Trophoblast cell (in vitro differentiated cells and primary cell): ENCODE results near the gene NCOA3.

Experiments
- DNase-seq, 2 donors: peaks; one replicate each; pipeline ENCODE4 v3.0.0-alpha.2; 2016
- H2AFZ ChIP-seq: 2 replicates; pipeline ENCODE4 v1.6.1; 2013; ENCODE audit warnings: low read length, moderate library complexity, mild to moderate bottlenecking; ENCODE audit not compliant: insufficient read depth, poor library complexity
- H2AK5ac ChIP-seq: 2 replicates; pipeline ENCODE4 v1.6.1; 2013; ENCODE audit warnings: mild to moderate bottlenecking, low read length
- H2BK120ac ChIP-seq: 2 replicates; pipeline ENCODE4 v1.6.1; 2013; ENCODE audit warnings: low read length, mild to moderate bottlenecking, moderate library complexity; ENCODE audit not compliant: insufficient read depth, poor library complexity
- H2BK12ac ChIP-seq: 2 replicates; pipeline ENCODE4 v1.6.1; 2013; ENCODE audit warnings: mild to moderate bottlenecking, low read length, moderate library complexity
- H2BK5ac ChIP-seq: 2 replicates; pipeline ENCODE4 v1.6.1; 2013; ENCODE audit warnings: low read length, low read depth, moderate library complexity, mild to moderate bottlenecking; ENCODE audit not compliant: poor library complexity
- H3K14ac ChIP-seq: 2 replicates; pipeline ENCODE4 v1.6.1; 2013; ENCODE audit warnings: mild to moderate bottlenecking, low read length
- H3K18ac ChIP-seq: 2 replicates; pipeline ENCODE4 v1.6.1; 2013; ENCODE audit warnings: mild to moderate bottlenecking, low read length
- H3K23ac ChIP-seq: 2 replicates; pipeline ENCODE4 v1.6.1; 2013; ENCODE audit warnings: low read length
- H3K27ac ChIP-seq: 2 replicates; pipeline ENCODE4 v1.5.1; 2013; ENCODE audit warnings: low read depth, mild to moderate bottlenecking, inconsistent platforms, low read length, moderate library complexity
- H3K27me3 ChIP-seq: 2 replicates; pipeline ENCODE4 v1.6.1; 2013; ENCODE audit warnings: inconsistent platforms, mild to moderate bottlenecking, low read length, moderate library complexity; ENCODE audit not compliant: insufficient read depth
- H3K36me3 ChIP-seq, 2 experiments: 1 replicate in 1 of 2; 2 replicates in 1 of 2; pipeline ENCODE4 v1.6.1; 2013; ENCODE audit warnings: low read length in 2 of 2, mild to moderate bottlenecking in 2 of 2, moderate library complexity in 1 of 2; ENCODE audit not compliant: insufficient read depth in 2 of 2, control insufficient read depth in 1 of 2
- H3K4ac ChIP-seq: 2 replicates; pipeline ENCODE4 v1.6.1; 2013; ENCODE audit warnings: low read depth, mild to moderate bottlenecking, low read length, moderate library complexity
- H3K4me1 ChIP-seq, 2 experiments: 1 replicate in 1 of 2; 2 replicates in 1 of 2; pipeline ENCODE4 v1.6.1; 2013; ENCODE audit warnings: low read length in 2 of 2, mild to moderate bottlenecking in 2 of 2, moderate library complexity in 1 of 2; ENCODE audit not compliant: insufficient read depth in 2 of 2, control insufficient read depth in 1 of 2
- H3K4me2 ChIP-seq: 2 replicates; pipeline ENCODE4 v1.6.1; 2013; ENCODE audit warnings: inconsistent platforms, mild to moderate bottlenecking, low read length, moderate library complexity
- H3K4me3 ChIP-seq: 2 replicates; pipeline ENCODE4 v1.5.1; 2013; ENCODE audit warnings: mild to moderate bottlenecking, low read depth, low read length, inconsistent platforms
- H3K79me1 ChIP-seq: one replicate; pipeline ENCODE4 v1.6.1; 2013; ENCODE audit warnings: low read length
- H3K79me2 ChIP-seq: 2 replicates; pipeline ENCODE4 v1.6.1; 2013; ENCODE audit warnings: low read length, mild to moderate bottlenecking; ENCODE audit not compliant: control insufficient read depth, insufficient read depth, poor library complexity
- H3K9ac ChIP-seq: 2 replicates; pipeline ENCODE4 v1.6.1; 2013; ENCODE audit warnings: mild to moderate bottlenecking, low read length
- H3K9me3 ChIP-seq: 2 replicates; pipeline ENCODE4 v1.6.1; 2013; ENCODE audit warnings: low read depth, mild to moderate bottlenecking, control low read depth, inconsistent platforms, low read length; ENCODE audit not compliant: insufficient read depth
- H4K12ac ChIP-seq: 2 replicates; pipeline ENCODE4 v1.6.1; 2013; ENCODE audit warnings: low read depth, mild to moderate bottlenecking, low read length, moderate library complexity
- H4K8ac ChIP-seq: 2 replicates; pipeline ENCODE4 v1.6.1; 2013; ENCODE audit warnings: low read depth, mild to moderate bottlenecking, low read length, moderate library complexity
- H4K91ac ChIP-seq: one replicate; pipeline ENCODE4 v1.6.1; 2013; ENCODE audit warnings: low read depth, mild to moderate bottlenecking, low read length, moderate library complexity
- WGBS: extraction: QIAGEN DNeasy Blood & Tissue Kit; methylation state at CpG from one replicate; pipeline ENCODE4 v1.1.7; 2013; ENCODE audit warnings: missing lambda C conversion rate; ENCODE audit not compliant: insufficient read length, insufficient coverage; ENCODE audit errors: extremely low coverage; 5-methylcytosine and 5-hydroxymethylcytosine counted together

The NCOA3 gene

GRCh38 chr20:47660602-47660905, 158.9 kb downstream of the NCOA3 start:
- H2AK5ac ChIP-seq: no peak overlapping the region
- no peak overlapping the region for H2BK120ac ChIP-seq
- no peak overlapping the region for H3K14ac ChIP-seq
- H3K27me3 ChIP-seq: no peaks in the 10 kb centered on the region
- no peak overlapping the region for H3K4ac ChIP-seq
- H3K79me2 ChIP-seq: no peaks in the 10 kb centered on the region
- no peak overlapping the region for H3K4me2 ChIP-seq
- WGBS: no CpG with 5 or more reads among the region's 2 CpGs
- no peak overlapping the region for H4K12ac ChIP-seq
- H2BK5ac ChIP-seq: no peak overlapping the region
- no peak overlapping the region for H2BK12ac ChIP-seq
- peaks cover 28 to 52% of the 10 kb centered on the region in 2 experiments for H3K36me3 ChIP-seq
- H4K91ac ChIP-seq: no peak overlapping the region
- H3K9me3 ChIP-seq: no peaks in the 10 kb centered on the region
- no peak overlapping the region for H3K4me3 ChIP-seq
- no peak overlapping the region for H2AFZ ChIP-seq
- H3K23ac ChIP-seq: no peak overlapping the region
- no peak overlapping the region for H3K18ac ChIP-seq
- H3K4me1 ChIP-seq: peaks cover 10 to 15% of the 10 kb centered on the region in 2 experiments
- no peak for DNase-seq
- H3K27ac ChIP-seq: no peak overlapping the region
- no peak overlapping the region for H3K9ac ChIP-seq
- H3K79me1 ChIP-seq: peaks cover 3% of the 10 kb centered on the region
- H4K8ac ChIP-seq: no peak overlapping the region

GRCh38 chr20:47660983-47661700, 159.5 kb downstream of the NCOA3 start:
- Histone ChIP-seq H2BK12ac (no peak overlapping the region), H3K36me3 (peaks cover 28 to 55% of the 10 kb centered on the region in 2 experiments), H3K79me1 (peaks cover 7% of the 10 kb centered on the region), H3K4me1 (peaks cover 13 to 18% of the 10 kb centered on the region in 2 experiments), H3K4ac (no peak overlapping the region), H3K4me2 (no peak overlapping the region), H2BK5ac (no peak overlapping the region), H3K9me3 (no peaks in the 10 kb centered on the region), H3K18ac (no peak overlapping the region), H3K27me3 (no peaks in the 10 kb centered on the region), H3K79me2 (peaks cover 1% of the 10 kb centered on the region), H4K8ac (no peak overlapping the region), H2AK5ac (no peak overlapping the region), H2BK120ac (no peak overlapping the region), H3K4me3 (no peak overlapping the region), H4K12ac (peak overlapping the region; percentile 31), H3K27ac (no peak overlapping the region), H3K9ac (no peak overlapping the region), H4K91ac (no peak overlapping the region), H3K14ac (no peak overlapping the region), H2AFZ (no peak overlapping the region), H3K23ac (no peak overlapping the region)
- DNase-seq: no peak
- WGBS: no CpG with 5 or more reads among the region's 12 CpGs

- Histone ChIP-seq H3K9ac (no peak overlapping the region), H3K14ac (no peak overlapping the region), H2AFZ (no peak overlapping the region), H3K4me2 (no peak overlapping the region), H3K27me3 (no peaks in the 10 kb centered on the region), H3K79me1 (peaks cover 7% of the 10 kb centered on the region), H2AK5ac (no peak overlapping the region), H3K4me1 (peaks cover 13 to 18% of the 10 kb centered on the region in 2 experiments), H2BK12ac (no peak overlapping the region), H3K36me3 (peaks cover 32 to 59% of the 10 kb centered on the region in 2 experiments), H3K9me3 (peaks cover 3% of the 10 kb centered on the region), H4K91ac (no peak overlapping the region), H3K79me2 (peaks cover 1% of the 10 kb centered on the region), H3K4me3 (no peak overlapping the region), H2BK5ac (no peak overlapping the region), H4K8ac (no peak overlapping the region), H3K27ac (no peak overlapping the region), H3K4ac (no peak overlapping the region), H2BK120ac (no peak overlapping the region), H3K23ac (no peak overlapping the region), H3K18ac (no peak overlapping the region), H4K12ac (no peak overlapping the region)
- no CpG with 5 or more reads among the region's 7 CpGs for WGBS
- DNase-seq: no peak
Observed at GRCh38 chr20:47661714-47662113, 160.0 kb downstream of the NCOA3 start.

- H3K9me3 ChIP-seq: peaks cover 3% of the 10 kb centered on the region
- no peaks in the 10 kb centered on the region for H3K27me3 ChIP-seq
- H3K36me3 ChIP-seq: peaks cover 33 to 58% of the 10 kb centered on the region in 2 experiments
- no peak overlapping the region for H3K4ac ChIP-seq
- no peak overlapping the region for H4K91ac ChIP-seq
- no peak overlapping the region for H2AFZ ChIP-seq
- H2BK12ac ChIP-seq: no peak overlapping the region
- no peak overlapping the region for H4K8ac ChIP-seq
- no peak overlapping the region for H4K12ac ChIP-seq
- no peak overlapping the region for H2AK5ac ChIP-seq
- H3K27ac ChIP-seq: no peak overlapping the region
- H3K14ac ChIP-seq: no peak overlapping the region
- no peak overlapping the region for H2BK120ac ChIP-seq
- no peak overlapping the region for H3K23ac ChIP-seq
- H3K79me2 ChIP-seq: peaks cover 1% of the 10 kb centered on the region
- H3K4me3 ChIP-seq: no peak overlapping the region
- peaks cover 13 to 18% of the 10 kb centered on the region in 2 experiments for H3K4me1 ChIP-seq
- H2BK5ac ChIP-seq: no peak overlapping the region
- no CpG with 5 or more reads among the region's 16 CpGs for WGBS
- DNase-seq: no peak
- H3K9ac ChIP-seq: no peak overlapping the region
- peaks cover 7% of the 10 kb centered on the region for H3K79me1 ChIP-seq
- H3K18ac ChIP-seq: no peak overlapping the region
- no peak overlapping the region for H3K4me2 ChIP-seq
Observed at GRCh38 chr20:47662483-47663353, 161.0 kb downstream of the NCOA3 start.
